HG03342 (cell line): Measurements from ENCODE around the gene CYB561D1.

Source experiments
- ATAC-seq: cut with Tn5 transposase; IDR thresholded peaks from one replicate; pipeline ENCODE4 v1.9.1; 2021; ENCODE audit warnings: mild to moderate bottlenecking, moderate library complexity; ENCODE audit not compliant: unreplicated experiment

CYB561D1 gene

GRCh38 chr1:109479901-109480300 lies 14.0 kb upstream of the CYB561D1 start:
- ATAC-seq: no peak

- no peak for ATAC-seq
These were observed 12.2 kb upstream of the CYB561D1 start for GRCh38 chr1:109481646-109482045.

- no peak for ATAC-seq
These were observed 11.7 kb upstream of the CYB561D1 start for GRCh38 chr1:109482242-109482641.

- ATAC-seq: peak; percentile 9
These were observed 10.9 kb upstream of the CYB561D1 start for GRCh38 chr1:109482791-109483671.

- ATAC-seq: peak; percentile 72
These were observed 10.0 kb upstream of the CYB561D1 start, which contains the start of gene ATXN7L2 for GRCh38 chr1:109483672-109484518. TSS of gene ATXN7L2 (plus strand) at chr1:109483905. CDS start at chr1:109483954, 49 bp downstream.

- ATAC-seq: no peak
These were observed 9.3 kb upstream of the CYB561D1 start for GRCh38 chr1:109484519-109484975.

GRCh38 chr1:109485001-109485400 lies 8.9 kb upstream of the CYB561D1 start:
- ATAC-seq: no peak

GRCh38 chr1:109487261-109487660 lies 6.6 kb upstream of the CYB561D1 start:
- ATAC-seq: no peak

GRCh38 chr1:109488201-109488600 lies 5.7 kb upstream of the CYB561D1 start:
- ATAC-seq: no peak

- no peak for ATAC-seq
These were observed 5.2 kb upstream of the CYB561D1 start for GRCh38 chr1:109488696-109489095.

GRCh38 chr1:109490029-109490933 lies 3.6 kb upstream of the CYB561D1 start:
- no peak for ATAC-seq

- ATAC-seq: no peak
These were observed 3.0 kb upstream of the CYB561D1 start for GRCh38 chr1:109490934-109491302.

GRCh38 chr1:109491372-109491771 lies 2.5 kb upstream of the CYB561D1 start:
- ATAC-seq: no peak

GRCh38 chr1:109492779-109493178 lies 1.1 kb upstream of the CYB561D1 start:
- ATAC-seq: no peak

GRCh38 chr1:109493227-109493626 lies 667 bp upstream of the CYB561D1 start:
- ATAC-seq: no peak

GRCh38 chr1:109495738-109496137 lies 1.8 kb downstream of the CYB561D1 start:
- ATAC-seq: no peak

- no peak for ATAC-seq
These were observed 3.7 kb downstream of the CYB561D1 start for GRCh38 chr1:109497449-109498160.

- ATAC-seq: no peak
These were observed 4.4 kb downstream of the CYB561D1 start for GRCh38 chr1:109498161-109498801.

GRCh38 chr1:109499081-109499480 lies 5.2 kb downstream of the CYB561D1 start:
- no peak for ATAC-seq
